GM18907 (cell line): ENCODE measurements around the gene MTHFD2L.
A peak's percentile ranks its signal among the peaks of the same experiment; 100 is the strongest.

Source experiments
- ATAC-seq: cut with Tn5 transposase; IDR thresholded peaks from one replicate; pipeline ENCODE4 v1.9.1; 2021; ENCODE audit warnings: mild to moderate bottlenecking, moderate library complexity; ENCODE audit not compliant: unreplicated experiment

Gene MTHFD2L

DNA sequence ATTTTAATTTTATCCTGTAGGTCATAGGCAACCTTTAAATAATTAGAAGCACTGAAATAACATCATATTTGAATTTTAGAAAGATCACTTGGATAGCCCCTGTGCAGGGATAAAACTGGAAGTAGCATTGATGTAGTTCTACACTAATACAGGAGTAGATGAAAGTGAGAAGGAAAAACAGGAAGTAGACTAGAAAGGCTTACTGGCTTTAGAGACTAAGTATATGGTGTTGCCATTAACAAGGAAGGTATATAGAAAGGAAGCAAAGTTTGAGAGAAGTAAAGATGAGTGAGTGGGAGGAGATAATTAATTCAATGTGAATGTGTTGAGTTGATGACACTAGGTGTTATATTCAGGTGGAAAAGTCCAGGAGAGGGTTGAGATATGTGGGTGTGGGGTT, 77.2 kb downstream of the MTHFD2L start:
- peak; percentile 82 for ATAC-seq

- ATAC-seq: no peak
Measured at GRCh38 chr4:74237425-74237966, 79.6 kb downstream of the MTHFD2L start.

DNA sequence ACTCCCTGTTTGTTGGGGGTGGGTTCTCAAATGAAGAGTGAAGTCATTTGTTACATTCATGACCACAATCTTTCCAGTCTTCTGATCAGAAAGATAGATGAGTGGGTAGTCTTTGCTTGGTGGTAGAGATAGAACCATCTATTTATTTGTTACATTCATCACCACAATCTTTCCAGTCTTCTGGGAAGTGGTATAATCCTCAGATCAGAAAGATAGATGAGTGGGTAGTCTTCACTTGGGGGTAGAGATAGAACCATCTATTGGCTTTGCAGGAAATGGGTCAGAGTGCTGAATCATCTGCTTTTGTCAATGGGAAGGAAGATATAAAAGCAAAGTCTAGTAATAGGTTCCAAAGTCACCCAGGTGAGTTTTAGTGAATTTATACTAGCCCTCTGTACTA, 86.1 kb downstream of the MTHFD2L start:
- no peak for ATAC-seq

DNA sequence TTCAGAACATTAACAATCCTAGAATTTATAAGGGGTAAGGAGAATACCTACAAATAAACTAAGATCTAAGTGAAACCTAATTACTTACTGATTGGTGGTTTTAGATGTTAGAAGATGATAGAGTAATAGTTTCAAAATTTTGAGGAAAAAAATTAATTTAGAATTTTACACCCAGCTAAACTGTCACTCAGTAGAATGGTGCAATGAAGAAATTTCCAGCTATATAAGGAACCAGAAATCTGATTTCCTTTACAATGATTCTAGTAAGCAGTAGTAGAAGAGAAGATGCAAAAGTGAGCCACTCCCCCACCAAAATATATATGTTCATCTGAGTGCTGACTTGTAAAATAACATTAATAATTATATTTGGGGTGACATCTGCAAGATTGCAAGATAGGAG, 95.0 kb downstream of the MTHFD2L start:
- ATAC-seq: no peak

DNA sequence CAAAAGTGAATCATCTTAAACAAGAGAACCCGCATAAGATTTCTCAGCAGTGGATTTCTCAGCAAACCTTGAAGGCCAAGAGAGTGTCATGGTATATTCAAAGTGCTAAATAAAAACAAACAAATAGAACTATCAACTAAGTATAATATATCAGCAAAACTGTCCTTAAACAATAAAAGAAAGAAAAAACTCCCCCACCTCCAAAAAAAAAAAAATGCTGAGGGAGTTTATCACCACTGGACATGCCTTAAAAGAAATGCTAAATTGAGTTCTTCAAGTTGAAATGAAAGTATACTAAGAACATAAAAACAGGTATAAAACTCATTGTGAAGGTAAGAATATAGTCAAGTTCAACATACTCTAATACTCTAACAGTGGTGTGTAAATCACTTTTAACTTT, 96.5 kb downstream of the MTHFD2L start:
- ATAC-seq: no peak

DNA sequence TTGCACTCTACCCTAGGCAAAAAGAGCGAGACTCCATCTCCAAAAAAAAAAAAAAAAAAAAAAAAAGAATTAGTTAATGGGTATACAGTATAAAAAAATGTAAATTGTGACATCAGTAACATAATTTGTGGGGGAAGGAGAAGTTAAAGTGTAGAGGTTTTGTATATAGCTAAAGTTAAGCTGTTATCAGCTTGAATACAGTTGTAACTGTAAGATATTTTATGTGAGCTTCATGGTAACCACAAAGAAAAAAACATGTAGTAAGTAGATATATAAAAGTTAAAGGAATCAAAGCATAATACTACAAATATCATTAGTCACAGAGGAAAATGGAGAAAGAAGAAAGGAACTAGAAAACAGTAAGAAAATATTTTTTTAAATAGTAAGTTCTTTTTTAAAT, 97.2 kb downstream of the MTHFD2L start:
- no peak for ATAC-seq

DNA sequence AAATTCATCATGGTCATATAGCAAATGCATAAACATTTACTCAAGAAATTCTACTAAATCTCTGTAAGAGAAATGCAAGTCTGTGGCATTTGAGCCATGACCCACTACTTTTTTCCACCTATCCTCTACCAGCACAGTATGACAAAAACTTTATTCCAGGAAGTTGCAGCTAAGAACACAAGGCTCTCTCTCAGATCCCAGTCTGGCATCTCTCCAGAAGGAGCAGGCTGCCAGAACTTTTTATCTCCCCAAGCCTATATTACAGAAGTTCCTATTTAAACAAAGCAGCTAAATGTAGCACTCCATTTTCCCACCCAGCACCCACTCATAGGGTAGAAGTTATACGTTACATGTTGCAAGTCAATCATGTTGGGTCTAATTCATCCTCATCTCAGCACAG, 101.0 kb downstream of the MTHFD2L start:
- no peak for ATAC-seq

DNA sequence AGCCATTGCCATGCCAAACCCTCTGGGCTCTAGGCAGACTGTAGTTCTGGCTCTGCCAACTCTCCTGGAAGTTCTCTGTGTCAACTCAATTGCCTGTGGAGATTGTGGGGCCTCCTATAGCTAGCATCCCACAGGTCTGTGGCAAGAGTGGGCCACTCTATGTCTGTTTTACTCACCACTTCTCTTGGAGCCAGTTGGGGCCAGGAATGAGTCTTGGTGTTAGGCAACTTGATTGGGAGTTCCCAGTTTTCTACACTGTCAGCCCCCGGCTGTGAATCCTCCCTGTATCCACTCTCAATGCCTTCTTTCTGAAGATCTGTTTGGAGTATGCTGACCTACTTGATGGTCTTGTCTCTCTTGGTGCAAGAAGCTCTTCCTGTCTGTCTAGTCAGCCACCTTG, 102.1 kb downstream of the MTHFD2L start:
- no peak for ATAC-seq

- ATAC-seq: no peak
Measured at GRCh38 chr4:74262522-74262921, 104.6 kb downstream of the MTHFD2L start.

- ATAC-seq: no peak
Measured at GRCh38 chr4:74263551-74263950, 105.6 kb downstream of the MTHFD2L start.

- no peak for ATAC-seq
Measured at GRCh38 chr4:74266081-74266480, 108.2 kb downstream of the MTHFD2L start.

DNA sequence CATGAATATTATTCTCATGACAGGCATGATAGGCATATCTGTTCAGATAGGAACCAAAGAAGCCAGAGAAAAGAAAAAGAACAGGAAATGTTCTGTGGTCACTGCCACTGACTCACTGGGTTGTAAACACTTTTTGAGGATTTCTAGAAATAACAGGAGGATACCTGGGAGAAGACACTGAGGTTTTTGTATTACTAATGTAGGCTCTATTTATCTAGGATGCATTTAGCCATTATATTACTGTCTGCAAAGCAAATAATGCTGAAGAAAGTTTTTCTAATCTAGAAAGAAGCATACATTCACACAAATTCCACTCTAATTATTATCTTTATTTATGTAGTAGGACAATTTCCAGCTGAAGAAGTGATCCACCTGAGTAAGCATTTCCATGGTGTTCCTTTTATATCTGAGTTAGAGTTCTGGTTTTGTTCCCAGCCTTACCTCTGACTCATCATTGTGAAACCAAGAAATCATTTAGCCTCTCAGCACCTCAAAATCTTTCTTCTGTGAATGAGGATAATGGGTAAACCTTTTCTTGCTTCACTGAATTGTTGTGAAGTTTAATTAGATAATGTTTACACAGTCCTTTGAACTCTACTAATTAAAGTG, 110.2 kb downstream of the MTHFD2L start:
- no peak for ATAC-seq

DNA sequence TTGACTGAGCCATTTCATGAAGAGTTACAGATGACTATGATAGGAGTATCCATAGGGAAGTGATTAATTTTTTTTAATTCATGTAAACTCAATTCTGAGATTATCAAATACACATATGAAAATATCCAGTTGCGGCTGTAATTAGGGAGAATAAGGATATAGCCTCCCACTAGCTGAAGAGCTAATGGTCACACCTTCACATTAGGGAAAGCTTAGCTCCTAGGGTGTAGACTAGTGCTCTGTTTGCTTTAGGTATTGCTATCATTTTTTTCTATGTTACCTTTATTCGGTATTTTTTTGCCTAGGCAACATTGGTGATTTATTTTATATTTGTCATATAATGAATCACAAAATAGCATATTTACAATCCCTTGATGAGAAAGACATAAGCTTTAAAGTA, 110.7 kb downstream of the MTHFD2L start:
- ATAC-seq: no peak

DNA sequence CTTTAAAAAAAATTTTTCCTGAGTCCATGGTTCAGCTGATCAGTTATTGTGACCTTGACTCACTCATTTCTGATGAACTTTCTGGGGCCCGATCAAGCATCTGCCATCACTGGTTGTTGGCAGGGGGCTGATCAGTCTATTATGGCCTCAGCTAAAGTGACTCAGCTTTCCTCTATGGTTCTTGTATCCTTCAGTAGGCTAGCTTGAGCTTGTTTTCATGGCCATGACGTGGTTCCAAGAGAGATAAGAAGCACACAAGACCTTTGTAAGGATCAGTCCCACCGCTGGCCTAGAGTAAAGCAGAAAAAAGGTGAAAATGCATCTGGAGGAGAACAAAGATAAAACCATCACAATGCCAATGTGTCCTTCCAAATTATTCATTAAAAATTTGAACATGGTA, 120.6 kb downstream of the MTHFD2L start:
- no peak for ATAC-seq

DNA sequence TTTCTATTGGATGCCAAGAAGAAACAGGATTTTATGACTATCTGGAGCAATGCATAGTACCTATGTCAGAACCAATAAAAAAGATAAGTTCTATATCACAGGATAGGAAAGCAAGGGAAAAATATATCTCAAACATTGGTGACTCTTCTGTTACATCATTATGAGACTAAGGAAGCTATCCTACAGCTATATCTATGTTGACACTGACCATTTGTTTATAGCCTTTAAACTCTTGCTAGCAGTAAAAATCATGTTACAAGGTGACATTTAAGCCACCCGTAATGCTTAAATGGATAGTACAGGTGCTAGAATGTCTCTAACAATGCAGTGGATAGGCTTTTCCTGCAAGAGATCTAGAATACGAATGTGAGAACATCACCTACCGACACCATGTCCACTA, 121.8 kb downstream of the MTHFD2L start:
- no peak for ATAC-seq

GRCh38 chr4:74282926-74283325, 125.0 kb downstream of the MTHFD2L start:
- no peak for ATAC-seq

DNA sequence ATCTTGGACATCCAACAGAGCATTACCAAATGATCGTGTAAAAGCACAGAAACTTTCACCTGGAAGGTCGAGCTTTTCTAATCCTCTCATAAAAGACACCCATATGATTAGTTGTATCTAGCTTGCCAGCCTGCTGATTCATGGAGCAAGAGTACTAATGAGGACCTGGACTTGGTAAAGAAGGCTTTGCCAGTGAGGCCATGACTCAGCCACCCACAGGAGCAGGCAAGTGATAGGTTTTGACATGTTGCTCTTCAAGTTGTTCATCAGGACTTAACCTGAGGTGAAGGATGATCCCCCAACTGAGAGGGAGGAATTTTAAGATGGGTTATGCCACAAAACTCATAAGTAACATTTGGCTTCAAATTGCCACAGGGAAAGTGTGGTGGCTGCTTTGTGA, 125.7 kb downstream of the MTHFD2L start:
- no peak for ATAC-seq

GRCh38 chr4:74284053-74284452, 126.1 kb downstream of the MTHFD2L start:
- ATAC-seq: no peak

DNA sequence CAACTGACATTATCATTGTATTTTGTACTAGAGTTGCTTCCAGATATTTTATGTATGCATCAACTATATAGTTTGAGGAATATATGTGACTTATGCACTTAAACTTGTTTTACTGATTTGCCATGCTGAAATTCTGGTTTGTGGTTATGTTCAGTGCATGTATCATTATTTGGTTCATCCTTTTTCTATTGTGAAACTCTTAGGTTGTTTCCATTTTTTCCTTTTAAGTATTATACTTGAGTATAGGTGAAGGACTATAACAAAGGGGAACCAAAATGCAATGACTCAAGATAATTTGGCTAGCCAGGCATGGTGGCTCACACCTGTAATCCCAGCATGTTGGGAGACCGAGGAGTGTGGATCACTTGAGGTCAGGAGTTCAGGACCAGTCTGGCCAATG, 129.2 kb downstream of the MTHFD2L start:
- ATAC-seq: no peak

GRCh38 chr4:74287791-74288190, 129.9 kb downstream of the MTHFD2L start:
- no peak for ATAC-seq

DNA sequence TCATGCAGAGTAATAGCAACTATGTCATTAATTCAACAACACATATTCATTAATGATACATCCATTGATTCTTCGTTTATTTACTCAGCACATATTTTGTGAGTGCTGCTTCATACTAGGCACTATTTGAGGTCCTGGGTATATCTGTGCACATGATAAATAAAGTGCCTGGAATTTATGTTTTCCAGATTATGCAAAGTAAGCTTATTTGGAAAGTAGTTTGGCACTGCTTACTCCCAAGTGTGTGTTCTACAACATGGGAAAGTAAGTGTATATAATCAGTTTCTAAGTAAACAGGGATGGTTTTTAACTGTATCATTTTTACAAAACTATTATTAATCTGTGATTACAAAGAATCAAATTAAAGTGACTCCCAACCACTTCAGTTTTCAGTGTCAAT, 133.6 kb downstream of the MTHFD2L start:
- ATAC-seq: no peak

- ATAC-seq: no peak
Measured at GRCh38 chr4:74292111-74292870, 134.4 kb downstream of the MTHFD2L start.

DNA sequence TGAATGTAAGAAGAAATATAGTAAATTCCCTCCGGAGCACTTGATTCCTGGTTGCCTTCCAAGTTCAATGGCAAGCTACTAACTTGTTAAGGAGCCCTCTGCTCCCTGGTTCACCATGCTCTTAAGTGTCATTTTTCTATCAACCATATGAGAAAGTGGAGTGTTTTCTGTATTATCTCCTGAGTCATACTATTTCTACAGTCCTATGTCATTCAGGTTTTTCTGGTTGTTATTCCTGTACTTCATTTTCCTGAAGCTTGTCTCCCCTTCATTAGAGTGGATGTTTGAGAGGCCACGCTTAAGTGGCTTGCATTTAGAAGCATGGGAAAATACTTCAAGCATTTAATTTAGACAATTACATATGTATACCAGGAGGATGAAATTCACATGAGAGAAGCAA, 135.6 kb downstream of the MTHFD2L start:
- no peak for ATAC-seq
